Mucosa of gallbladder (tissue), 1 donor: ENCODE data around the gene KLHL17. TPM values are rescaled to one million over a fixed set of nuclear protein-coding genes. Genes with fewer than 3 reads are reported as not detected.
"Not testable (repeated sequence)": the region's sequence is repeated elsewhere in the genome, so short reads cannot be mapped to it uniquely, and the experiment has no call there.

ENCODE experiments used
- DNase-seq: peaks from one replicate; pipeline ENCODE4 v3.0.0-alpha.2; 2020; ENCODE audit warnings: low spot score
- total RNA-seq: library from RNA; stranded (reverse); gene quantifications from one replicate; pipeline ENCODE4 v1.2.1, GENCODE V29; 2021
- donor health status: DM: no; HTN: no; CAD: no.

The KLHL17 gene
- total RNA-seq, 1 donor from 2014 or later: 22.5 TPM

DNA sequence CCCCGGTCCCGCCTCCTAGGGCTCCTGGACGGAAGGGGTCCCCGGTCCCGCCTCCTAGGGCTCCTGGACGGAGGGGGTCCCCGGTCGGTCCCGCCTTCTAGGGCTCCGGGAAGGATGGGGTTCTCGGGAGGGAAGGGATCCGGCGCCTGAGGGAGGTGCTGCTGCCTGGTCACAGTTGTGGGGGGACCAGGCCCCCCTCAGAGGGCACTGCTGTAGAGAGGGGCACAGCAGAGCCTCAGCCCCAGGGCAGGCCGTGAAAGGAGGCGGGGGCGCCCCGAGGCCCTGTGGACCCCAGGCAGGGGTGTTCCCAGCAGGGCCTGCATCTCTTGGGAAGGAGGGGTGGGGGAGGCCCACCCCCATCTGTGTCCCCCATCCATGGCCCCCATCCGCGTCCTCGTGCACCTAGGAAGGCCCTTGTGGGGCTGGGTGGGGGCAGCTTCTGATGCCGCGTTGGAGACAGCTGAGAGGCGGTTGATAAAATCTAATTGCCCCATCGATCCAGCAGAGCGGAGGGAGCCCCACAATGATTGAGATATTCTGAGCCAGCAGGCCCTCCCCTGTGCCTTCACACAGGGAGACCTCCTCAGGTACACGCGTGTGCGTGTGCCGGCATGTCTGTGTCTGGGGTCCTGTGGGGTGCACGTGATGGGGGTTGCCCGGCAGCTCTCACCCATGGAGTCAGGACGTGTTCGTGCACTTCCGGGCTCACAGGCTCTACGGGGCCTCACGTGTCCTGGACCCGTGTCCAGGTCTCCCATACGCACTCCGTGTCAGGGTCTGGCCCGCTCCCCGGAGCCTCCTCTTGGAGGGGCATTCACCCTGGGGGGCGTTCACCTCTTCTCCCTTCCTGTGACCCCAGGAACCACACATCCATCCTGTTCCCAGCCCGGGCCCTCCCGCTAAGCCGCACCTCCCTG is 23.8 kb upstream of the KLHL17 start:
- no peak for DNase-seq

DNA sequence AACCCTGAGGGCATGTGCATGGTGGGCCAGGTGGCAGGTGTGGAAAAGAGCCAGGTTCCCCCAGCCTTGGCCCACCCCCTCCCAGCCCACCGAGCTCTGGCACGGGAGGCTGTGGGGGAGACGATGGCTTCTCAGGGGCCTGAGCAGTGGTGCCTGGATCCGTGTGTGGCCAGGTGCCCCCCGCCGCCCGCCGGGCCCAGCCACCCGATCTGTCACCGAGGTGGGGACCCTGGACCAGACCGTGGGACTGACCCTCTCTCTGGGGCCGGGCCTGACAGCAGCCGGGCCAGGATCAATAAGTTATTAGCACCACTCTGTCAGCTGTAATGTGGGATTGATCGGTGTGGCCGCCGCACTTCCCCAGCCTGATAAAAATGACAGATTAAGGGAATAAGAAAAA is 22.9 kb upstream of the KLHL17 start:
- DNase-seq: no peak

DNA sequence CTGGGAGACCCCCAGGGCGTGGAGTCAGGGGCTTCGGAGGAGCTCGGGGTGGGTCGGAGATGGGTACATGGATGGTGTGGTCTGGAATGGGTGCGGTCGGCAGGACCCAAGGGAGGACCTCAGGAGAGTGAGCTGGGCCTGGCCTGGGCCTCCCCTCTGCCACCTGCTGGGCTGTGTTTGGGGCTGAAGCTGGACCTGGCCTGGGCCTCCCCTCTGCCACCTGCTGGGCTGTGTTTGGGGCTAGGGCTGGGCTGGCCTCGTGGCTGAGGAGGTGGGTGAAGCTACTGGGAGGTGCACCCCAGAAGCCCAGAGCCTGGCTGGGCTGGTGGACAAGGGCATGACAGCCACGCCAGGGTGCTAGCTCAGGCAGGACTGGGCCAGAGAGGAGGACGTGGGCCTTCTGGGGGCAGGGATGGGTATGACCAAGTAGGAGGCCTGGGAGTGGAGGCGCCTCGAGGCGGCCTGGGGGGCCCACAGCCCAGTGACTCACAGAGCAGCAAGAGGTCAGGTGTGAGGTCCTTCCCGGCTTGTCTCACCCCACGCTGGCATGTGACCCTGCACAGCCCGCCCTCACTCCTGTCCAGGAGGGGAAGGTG is 22.2 kb upstream of the KLHL17 start:
- peak; percentile 44 for DNase-seq

GRCh38 chr1:938711-939489 is 21.5 kb upstream of the KLHL17 start:
- DNase-seq: no peak

GRCh38 chr1:939511-940106 is 20.8 kb upstream of the KLHL17 start:
- no peak for DNase-seq

DNA sequence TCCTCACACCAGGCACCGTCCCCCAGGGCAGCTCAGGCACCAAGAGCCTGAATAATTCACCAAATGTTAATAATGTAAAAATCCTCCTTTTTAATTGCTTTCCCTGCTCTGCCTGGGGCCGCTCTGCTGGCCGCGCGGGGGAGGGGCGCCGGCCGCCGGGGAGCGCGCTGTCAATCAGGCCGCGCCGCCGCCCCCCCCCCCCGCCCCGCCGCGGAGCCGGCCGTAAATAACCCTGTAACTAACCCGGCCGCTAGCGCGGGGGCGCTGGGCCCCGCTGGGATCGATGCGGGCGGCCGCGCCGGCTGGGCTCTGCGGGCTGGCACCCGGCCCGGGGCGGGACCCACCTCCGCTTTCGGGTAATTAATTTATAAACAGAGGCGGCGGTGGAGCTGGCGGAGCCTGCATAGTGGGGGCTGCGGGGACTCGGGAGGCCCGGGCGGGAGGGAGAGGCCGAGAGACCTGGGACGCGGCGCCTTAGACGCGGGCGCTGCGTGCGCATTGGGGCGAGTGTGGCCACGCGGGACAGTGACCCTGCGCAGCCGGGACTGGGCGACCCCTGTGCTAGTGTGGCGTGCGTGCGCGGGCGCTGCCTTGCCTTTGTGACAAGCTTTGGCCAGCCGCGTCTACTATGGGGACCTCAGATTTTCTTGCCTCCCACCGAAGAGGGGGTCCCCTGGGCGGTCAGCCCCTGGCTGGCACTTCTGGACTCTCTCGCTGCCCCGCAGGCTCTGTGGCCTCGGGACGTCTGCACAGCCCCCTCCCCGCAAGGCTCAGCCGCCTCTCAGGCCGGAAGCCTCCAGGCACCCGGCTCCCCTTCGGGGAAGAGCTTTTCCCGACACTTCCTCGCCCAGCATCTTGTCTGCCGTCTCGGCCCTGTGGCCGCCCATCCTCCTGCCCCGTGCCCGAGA is 20.0 kb upstream of the KLHL17 start:
- DNase-seq: peak; percentile 72

- DNase-seq: no peak
These were observed 19.3 kb upstream of the KLHL17 start for GRCh38 chr1:941015-941587.

DNA sequence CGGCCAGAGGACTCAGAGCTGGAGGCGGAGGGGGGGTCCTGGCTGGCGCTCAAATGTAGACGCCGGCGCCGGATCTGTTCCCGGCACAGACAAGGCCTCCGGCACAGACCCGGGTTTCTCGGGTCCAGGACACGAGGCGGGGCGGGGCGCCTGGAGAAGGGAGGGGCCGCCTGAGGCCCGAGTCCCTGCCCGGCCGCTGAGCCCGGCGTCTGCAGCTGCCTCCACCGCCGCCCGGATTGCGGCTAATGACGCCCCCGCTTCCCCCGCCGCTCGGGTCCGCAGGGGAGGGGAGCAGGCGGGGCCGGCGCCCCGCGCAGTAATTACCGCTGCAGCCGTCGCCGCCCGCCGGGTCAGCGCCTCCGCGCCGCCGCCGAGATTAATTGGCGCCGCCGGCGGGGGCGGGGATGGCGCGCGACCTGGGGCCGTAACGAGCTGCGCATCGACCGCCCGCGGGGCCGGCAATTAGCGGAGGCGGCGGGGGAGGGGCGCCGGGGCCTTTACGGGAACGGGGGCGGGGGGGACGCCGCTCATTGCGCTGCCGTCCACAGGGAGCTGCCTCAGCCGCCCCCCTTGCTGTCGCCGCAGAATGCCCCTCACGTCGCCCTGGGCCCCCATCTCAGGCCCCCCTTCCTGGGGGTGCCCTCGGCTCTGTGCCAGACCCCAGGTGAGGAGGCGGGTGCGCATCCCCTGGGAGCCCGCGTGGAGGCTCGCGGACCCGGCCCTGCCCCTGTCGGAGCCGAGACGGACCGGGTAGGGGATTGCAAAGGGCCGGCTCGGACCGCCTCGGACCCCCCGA is 18.6 kb upstream of the KLHL17 start:
- peak; percentile 69 for DNase-seq

DNA sequence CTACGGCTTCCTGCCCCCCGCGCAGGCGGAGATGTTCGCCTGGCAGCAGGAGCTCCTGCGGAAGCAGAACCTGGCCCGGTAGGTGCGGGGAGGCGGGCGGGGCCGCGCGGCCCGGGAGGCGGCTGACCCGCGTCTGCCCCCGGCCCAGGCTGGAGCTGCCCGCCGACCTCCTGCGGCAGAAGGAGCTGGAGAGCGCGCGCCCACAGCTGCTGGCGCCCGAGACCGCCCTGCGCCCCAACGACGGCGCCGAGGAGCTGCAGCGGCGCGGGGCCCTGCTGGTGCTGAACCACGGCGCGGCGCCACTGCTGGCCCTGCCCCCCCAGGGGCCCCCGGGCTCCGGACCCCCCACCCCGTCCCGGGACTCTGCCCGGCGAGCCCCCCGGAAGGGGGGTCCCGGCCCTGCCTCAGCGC is 18.0 kb upstream of the KLHL17 start:
- DNase-seq: no peak

DNA sequence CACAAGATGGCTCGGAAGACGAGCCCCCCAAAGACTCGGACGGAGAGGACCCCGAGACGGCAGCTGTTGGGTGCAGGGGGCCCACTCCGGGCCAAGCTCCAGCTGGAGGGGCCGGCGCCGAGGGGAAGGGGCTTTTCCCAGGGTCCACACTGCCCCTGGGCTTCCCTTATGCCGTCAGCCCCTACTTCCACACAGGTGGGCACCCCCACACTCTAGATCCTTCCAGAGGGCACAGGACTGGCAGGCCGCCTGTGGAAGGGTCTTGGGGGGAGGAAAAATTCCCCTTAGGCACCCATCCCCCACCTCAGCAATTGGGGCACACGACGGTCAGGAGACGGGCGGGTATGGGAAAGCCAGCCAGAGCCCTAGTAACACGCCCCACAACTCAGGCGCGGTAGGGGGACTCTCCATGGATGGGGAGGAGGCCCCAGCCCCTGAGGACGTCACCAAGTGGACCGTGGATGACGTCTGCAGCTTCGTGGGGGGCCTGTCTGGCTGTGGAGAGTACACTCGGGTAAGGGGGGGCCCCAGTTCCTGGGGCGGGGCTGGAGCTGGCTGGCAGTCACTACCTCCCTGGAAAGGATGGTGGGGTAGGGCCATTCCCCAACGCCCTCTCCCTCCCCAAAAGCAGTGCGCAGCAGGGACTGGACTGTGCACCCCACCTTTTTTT is 17.4 kb upstream of the KLHL17 start:
- peak; percentile 58 for DNase-seq

DNA sequence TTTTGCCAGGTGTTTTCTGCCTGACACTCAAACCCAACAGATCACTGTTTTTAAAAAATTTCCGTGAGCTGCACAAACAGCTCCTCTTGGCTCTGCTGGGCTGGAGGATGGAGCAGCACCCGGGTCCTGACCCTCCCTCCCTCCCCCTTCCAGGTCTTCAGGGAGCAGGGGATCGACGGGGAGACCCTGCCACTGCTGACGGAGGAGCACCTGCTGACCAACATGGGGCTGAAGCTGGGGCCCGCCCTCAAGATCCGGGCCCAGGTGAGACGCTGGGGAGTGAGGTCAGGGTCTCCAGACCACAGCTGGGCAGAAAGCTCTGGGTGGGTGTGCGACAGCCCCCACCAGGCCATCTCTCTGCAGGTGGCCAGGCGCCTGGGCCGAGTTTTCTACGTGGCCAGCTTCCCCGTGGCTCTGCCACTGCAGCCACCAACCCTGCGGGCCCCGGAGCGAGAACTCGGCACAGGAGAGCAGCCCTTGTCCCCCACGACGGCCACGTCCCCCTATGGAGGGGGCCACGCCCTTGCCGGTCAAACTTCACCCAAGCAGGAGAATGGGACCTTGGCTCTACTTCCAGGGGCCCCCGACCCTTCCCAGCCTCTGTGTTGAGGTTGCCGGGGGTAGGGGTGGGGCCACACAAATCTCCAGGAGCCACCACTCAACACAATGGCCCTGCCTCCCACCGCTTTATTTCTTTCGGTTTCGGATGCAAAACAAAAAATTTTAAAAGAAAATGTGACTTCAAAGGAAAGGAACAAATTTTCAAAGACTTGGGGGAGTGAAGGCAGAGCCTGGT is 16.6 kb upstream of the KLHL17 start:
- DNase-seq: no peak

DNA sequence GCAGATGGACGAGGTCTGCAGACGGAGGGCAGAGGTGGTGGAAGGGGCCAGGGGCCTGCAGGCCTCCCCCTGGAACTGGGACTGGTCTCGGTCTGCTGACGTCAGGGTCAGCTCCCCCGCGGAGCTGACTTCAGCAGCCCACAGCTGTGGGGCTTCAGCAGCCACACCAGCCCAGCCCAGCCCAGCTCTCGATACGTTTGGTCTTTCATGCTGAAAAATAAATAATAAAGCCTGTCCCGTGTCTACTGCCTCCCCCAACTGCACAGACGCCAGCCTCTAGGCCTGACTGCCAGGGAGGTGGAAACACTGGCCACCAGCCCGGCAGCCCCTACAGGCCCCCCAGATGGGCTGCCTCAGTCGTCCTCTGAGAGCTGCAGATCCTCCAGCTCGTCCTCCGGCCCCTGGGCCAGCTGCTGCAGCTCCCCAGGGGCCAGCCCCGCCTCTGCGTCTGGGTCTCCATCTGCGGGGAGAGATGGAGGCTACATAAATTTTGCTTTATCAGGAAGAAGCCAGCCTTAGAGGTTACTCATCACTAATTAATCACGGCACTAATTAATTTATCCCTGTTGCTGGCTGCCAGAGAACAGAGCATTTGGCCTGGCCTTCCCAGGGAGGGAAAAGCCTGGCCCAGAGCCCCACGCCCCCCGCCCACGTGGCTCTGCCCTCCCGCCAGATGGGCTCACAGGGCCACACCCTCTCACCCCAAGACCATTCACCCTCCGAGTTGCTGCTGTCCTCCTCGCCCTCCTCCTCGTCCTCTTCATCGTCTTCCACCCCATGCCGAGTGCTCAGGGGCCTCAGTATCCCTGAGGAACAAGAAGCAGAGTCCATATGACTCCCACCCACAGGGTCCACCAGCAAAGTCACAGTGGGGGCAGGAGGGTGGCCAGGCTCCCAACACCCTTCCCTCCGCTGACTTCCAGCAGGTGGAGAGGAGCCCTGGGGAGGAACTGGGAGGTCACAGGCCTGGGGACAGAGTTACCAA is 15.8 kb upstream of the KLHL17 start:
- peak; percentile 55 for DNase-seq

DNA sequence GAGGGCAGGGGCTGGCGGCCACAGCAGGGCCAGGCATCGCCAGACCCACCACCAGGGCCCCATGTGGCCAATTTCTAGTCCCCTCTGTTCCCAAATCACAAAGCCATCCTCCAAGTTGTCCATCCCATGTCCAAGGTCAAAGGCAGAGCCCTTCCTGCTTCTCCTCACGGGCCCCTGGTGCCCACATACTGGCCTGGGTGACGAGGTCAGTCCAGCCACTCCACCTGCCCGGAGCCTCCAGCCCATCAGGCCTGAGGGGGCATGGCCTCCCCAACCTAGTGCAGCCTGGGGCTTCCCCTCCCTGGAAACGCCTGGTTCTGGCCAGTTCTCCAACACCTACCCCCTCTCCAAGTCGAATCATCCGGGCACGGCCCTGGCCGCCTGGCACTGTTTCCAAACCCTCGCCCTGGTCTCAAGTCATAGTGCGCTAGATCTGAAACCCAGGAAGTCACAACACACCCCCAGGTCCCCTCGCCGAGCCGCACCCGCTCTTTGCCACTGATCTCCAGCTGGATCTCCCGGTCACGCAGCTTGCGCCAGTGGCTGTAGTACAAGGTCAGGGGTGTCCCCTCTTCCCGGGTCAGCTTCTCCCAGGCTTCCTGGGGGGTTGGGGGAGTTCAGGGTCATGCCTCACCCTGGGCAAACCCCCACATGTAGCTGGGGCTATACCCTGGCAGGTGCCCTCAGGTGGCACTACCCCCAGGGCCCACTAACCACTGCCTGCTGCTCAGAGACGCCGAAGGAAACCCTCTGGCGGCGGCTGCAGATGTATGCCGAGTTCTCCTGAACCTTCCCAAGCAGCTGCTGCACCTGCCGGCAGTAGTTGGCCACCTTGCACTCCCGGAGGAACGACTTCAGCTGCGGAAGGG is 14.5 kb upstream of the KLHL17 start:
- no peak for DNase-seq

- DNase-seq: not testable (repeated sequence)
These were observed 13.6 kb upstream of the KLHL17 start for GRCh38 chr1:946811-947210.

DNA sequence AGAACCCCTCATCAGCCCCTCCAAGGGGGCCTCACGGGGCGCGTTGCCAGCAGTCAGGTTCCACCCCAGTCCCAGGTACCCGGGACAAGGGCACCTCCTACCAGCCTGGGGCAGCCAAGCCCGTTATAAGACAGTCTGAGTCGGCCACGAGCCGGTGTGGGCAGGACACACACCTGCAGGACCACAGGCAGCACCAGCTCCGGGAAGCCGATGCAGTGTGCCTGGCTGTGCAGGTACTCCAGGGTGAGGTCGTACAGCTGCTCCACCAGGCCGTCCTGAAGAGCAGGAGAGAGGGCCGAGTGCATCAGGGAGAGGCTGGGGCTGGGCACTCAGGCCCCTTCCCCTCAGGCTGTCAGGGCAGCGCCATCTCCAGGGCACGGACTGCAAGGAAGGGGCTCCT is 12.4 kb upstream of the KLHL17 start:
- no peak for DNase-seq

- DNase-seq: no peak
These were observed 10.1 kb upstream of the KLHL17 start for GRCh38 chr1:950268-950667.
